Left colon (tissue), 2 donors: Measurements from ENCODE around the gene ANKS1B. TPM values are rescaled to one million over a fixed set of nuclear protein-coding genes. Genes with fewer than 3 reads are reported as not detected.
"Not testable (repeated sequence)": the region's sequence is repeated elsewhere in the genome, so short reads cannot be mapped to it uniquely, and the experiment has no call there.

Experiments
- ATAC-seq: fragments of 200-7000 bp; cut with Tn5 transposase; one replicate; pipeline ENCODE4 v1.9.1; 2020; ENCODE audit warnings: mild to moderate bottlenecking, moderate library complexity
- DNase-seq, 2 donors: peaks; one replicate each; pipeline ENCODE4 v3.0.0-alpha.2; 2020
- intact Hi-C, 2 donors: fragments of 100-400 bp; cut with DNase I in 1 of 2; cut with micrococcal nuclease in 1 of 2; formaldehyde crosslinking; loops; one replicate each; pipeline versions ENCODE4 v1.11.2 to v1.14.0; 2022; cut with DNase I, micrococcal nuclease
- total RNA-seq, 2 donors: library from RNA; stranded (reverse); fragmentation: NEBNext Ultra II Directional; extraction: Animal tissue kit (Norgen Biotek cat#: 25700); gene quantifications; one replicate each; pipeline ENCODE4 v1.2.1, GENCODE V29; 2021
- donor health status: DM: no; HTN: no; CAD: no.
- donor health status: DM: yes; HTN: yes; CAD: no.

Gene ANKS1B
- total RNA-seq, 2 donors from 2014 or later, result 1.1 to 4.1 TPM

GRCh38 chr12:99906786-99907579 lies 77.8 kb downstream of the ANKS1B start:
- ATAC-seq, result no peak
- DNase-seq, result no peak
- intact Hi-C loops, result no loop called here

GRCh38 chr12:99901181-99901580 lies 83.6 kb downstream of the ANKS1B start:
- ATAC-seq (no peak), DNase-seq (no peak)
- intact Hi-C loops, result no loop called here

- DNase-seq (no peak), ATAC-seq (no peak)
- intact Hi-C loops, result no loop called here
Measured at GRCh38 chr12:99898645-99899044, 86.1 kb downstream of the ANKS1B start.

- intact Hi-C loops, result no loop called here
- DNase-seq, result no peak
- ATAC-seq, result no peak
Measured at GRCh38 chr12:99879439-99879838, 105.3 kb downstream of the ANKS1B start.

GRCh38 chr12:99875081-99875480 lies 109.7 kb downstream of the ANKS1B start:
- intact Hi-C loops, result no loop called here
- ATAC-seq, result no peak
- DNase-seq, result no peak

- ATAC-seq, result no peak
- intact Hi-C loops, result no loop called here
- no peak for DNase-seq
Measured at GRCh38 chr12:99870085-99870484, 114.7 kb downstream of the ANKS1B start.

GRCh38 chr12:99861731-99862130 lies 123.0 kb downstream of the ANKS1B start:
- DNase-seq, result no peak
- ATAC-seq, result no peak
- intact Hi-C loops, result no loop called here

GRCh38 chr12:99859126-99859525 lies 125.6 kb downstream of the ANKS1B start:
- ATAC-seq, result no peak
- intact Hi-C loops, result no loop called here
- DNase-seq, result no peak

- intact Hi-C loops, result no loop called here
- ATAC-seq, result no peak
- no peak for DNase-seq
Measured at GRCh38 chr12:99852666-99853065, 132.1 kb downstream of the ANKS1B start.

GRCh38 chr12:99847936-99848335 lies 136.8 kb downstream of the ANKS1B start:
- intact Hi-C loops, result no loop called here
- DNase-seq, result no peak
- no peak for ATAC-seq

- intact Hi-C loops, result no loop called here
- ATAC-seq, result no peak
Measured at GRCh38 chr12:99834710-99835109, 150.0 kb downstream of the ANKS1B start.

GRCh38 chr12:99833397-99833796 lies 151.3 kb downstream of the ANKS1B start:
- intact Hi-C loops, result no loop called here
- DNase-seq, result no peak
- no peak for ATAC-seq

More at GRCh38 chr12:99834710-99835109, 150.0 kb downstream of the ANKS1B start:
- no peak for DNase-seq

GRCh38 chr12:99824900-99825542 lies 159.7 kb downstream of the ANKS1B start:
- no peak for ATAC-seq
- intact Hi-C loops, result no loop called here
- peak in 1 of 2 donors; percentile 3 for DNase-seq

- DNase-seq, result no peak
- intact Hi-C loops, result no loop called here
- ATAC-seq, result no peak
Measured at GRCh38 chr12:99822273-99822672, 162.5 kb downstream of the ANKS1B start.

- no peak for DNase-seq
- intact Hi-C loops, result no loop called here
- ATAC-seq, result no peak
Measured at GRCh38 chr12:99810718-99811593, 173.8 kb downstream of the ANKS1B start.

GRCh38 chr12:99809909-99810308 lies 174.8 kb downstream of the ANKS1B start:
- intact Hi-C loops, result no loop called here
- DNase-seq, result no peak
- ATAC-seq, result peak; percentile 36

- ATAC-seq (no peak), DNase-seq (no peak)
- intact Hi-C loops, result no loop called here
Measured at GRCh38 chr12:99806304-99806703, 178.4 kb downstream of the ANKS1B start.

GRCh38 chr12:99804715-99805114 lies 180.0 kb downstream of the ANKS1B start:
- ATAC-seq, result no peak
- DNase-seq, result no peak
- intact Hi-C loops, result no loop called here

- no peak for DNase-seq
- ATAC-seq, result no peak
- intact Hi-C loops, result no loop called here
Measured at GRCh38 chr12:99800605-99801004, 184.1 kb downstream of the ANKS1B start.

- DNase-seq, ATAC-seq, intact Hi-C loops: not testable (repeated sequence)
Measured at GRCh38 chr12:99797931-99798330, 186.8 kb downstream of the ANKS1B start.
